ENCODE measurements around the gene CCDC92.

GRCh38 chr12:123967121-123967586 is 5.5 kb downstream of the CCDC92 start:
- TF ChIP-seq REST (IDR thresholded peaks at IDR 0.05; ENCODE audit: low read depth) (no peak), EP300 (IDR thresholded peaks at IDR 0.05; ENCODE audit: borderline replicate concordance) (no peak), YY1 (IDR thresholded peaks at IDR 0.05; ENCODE audit: low read depth) (no peak), MAX (IDR thresholded peaks at IDR 0.05) (no peak), NFIC (IDR thresholded peaks at IDR 0.05) (no peak), TAF1 (IDR thresholded peaks at IDR 0.05; ENCODE audit: low read depth) (no peak), FOXM1 (IDR thresholded peaks at IDR 0.05; ENCODE audit: borderline replicate concordance, low read depth) (no peak), USF1 (IDR thresholded peaks at IDR 0.05) (no peak), RAD21 (IDR thresholded peaks at IDR 0.05; ENCODE audit: low read depth) (no peak), CEBPB (IDR thresholded peaks at IDR 0.05) (no peak), ZBTB7A (IDR thresholded peaks at IDR 0.05; ENCODE audit: low read depth) (no peak)
